Raji (cell line): Measurements from ENCODE around the gene CAPN15.

Source experiments
- POLR2A ChIP-seq: IDR thresholded peaks from 2 replicates; pipeline ENCODE4 v1.6.1; 2011; ENCODE audit warnings: low read depth, low read length, control low read depth; ENCODE audit not compliant: insufficient read depth

Gene CAPN15

GRCh38 chr16:593406-593805, 65.9 kb downstream of the CAPN15 start:
- no peak for TF ChIP-seq POLR2A

- TF ChIP-seq POLR2A = no peak
Measured at GRCh38 chr16:593807-594206, 66.3 kb downstream of the CAPN15 start.

GRCh38 chr16:595094-595528, 67.6 kb downstream of the CAPN15 start:
- TF ChIP-seq POLR2A = no peak

- TF ChIP-seq POLR2A = no peak
Measured at GRCh38 chr16:595942-596735, 68.6 kb downstream of the CAPN15 start.

- TF ChIP-seq POLR2A = no peak
Measured at GRCh38 chr16:596736-597060, 69.2 kb downstream of the CAPN15 start.

- no peak for TF ChIP-seq POLR2A
Measured at GRCh38 chr16:598823-599739, 71.6 kb downstream of the CAPN15 start.

GRCh38 chr16:600781-601180, 73.3 kb downstream of the CAPN15 start:
- TF ChIP-seq POLR2A = no peak

- no peak for TF ChIP-seq POLR2A
Measured at GRCh38 chr16:603933-604332, 76.4 kb downstream of the CAPN15 start.
